OCI-LY1 (cell line): ENCODE measurements around the gene CPT2.

Experiments used
- CTCF ChIP-seq: fragments of 200-600 bp; sonication (generic), shearing (Covaris generic); IDR thresholded peaks from 2 replicates; pipeline ENCODE4 v1.5.1; 2017; ENCODE audit warnings: mild to moderate bottlenecking, antibody characterized with exemption, low read length, moderate library complexity, mixed read lengths
- EZH2 ChIP-seq: fragments of 200-600 bp; sonication (generic), shearing (Covaris generic); IDR thresholded peaks from 2 replicates; pipeline ENCODE4 v1.8.0; 2017; ENCODE audit warnings: borderline replicate concordance, mixed run types, mild to moderate bottlenecking, antibody characterized with exemption, low read length, moderate library complexity, mixed read lengths

DNA sequence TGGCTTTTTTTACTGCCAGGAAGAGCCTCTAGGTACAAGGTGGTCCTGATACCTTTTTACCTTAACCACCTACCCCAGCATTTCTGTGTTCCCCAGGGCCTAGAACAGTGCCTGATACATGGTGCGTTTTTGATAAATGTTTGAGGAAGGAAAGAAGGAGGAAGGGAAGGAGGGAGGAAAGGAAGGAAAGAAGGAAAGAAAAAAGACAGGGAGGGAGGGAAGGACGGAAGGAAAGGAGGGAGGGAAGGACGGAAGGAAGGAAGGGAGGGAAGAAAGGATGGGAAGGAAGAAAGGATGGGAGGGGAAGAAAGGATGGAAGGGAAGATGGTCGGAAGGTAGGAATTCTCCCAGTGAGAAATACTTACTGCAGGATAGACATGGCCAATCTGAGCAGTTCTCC, 53.7 kb downstream of the CPT2 start:
- no peak for TF ChIP-seq CTCF
- no peak for TF ChIP-seq EZH2
